B cell (primary cell): ENCODE results near the gene NDUFA6.

Experiments used
- EZH2 ChIP-seq: IDR thresholded peaks from 2 replicates; pipeline ENCODE4 v1.6.1; 2012; ENCODE audit warnings: borderline replicate concordance, low read depth, mild to moderate bottlenecking, moderate library complexity, low read length; ENCODE audit not compliant: insufficient read depth, poor library complexity, severe bottlenecking
- TF ChIP-seq, protein P1 (sequence below): fragments of 200-600 bp; IDR thresholded peaks from one replicate; pipeline ENCODE4 v1.8.0; 2022; ENCODE audit warnings: antibody characterized with exemption, mild to moderate bottlenecking

- TF ChIP-seq, protein P1, sequence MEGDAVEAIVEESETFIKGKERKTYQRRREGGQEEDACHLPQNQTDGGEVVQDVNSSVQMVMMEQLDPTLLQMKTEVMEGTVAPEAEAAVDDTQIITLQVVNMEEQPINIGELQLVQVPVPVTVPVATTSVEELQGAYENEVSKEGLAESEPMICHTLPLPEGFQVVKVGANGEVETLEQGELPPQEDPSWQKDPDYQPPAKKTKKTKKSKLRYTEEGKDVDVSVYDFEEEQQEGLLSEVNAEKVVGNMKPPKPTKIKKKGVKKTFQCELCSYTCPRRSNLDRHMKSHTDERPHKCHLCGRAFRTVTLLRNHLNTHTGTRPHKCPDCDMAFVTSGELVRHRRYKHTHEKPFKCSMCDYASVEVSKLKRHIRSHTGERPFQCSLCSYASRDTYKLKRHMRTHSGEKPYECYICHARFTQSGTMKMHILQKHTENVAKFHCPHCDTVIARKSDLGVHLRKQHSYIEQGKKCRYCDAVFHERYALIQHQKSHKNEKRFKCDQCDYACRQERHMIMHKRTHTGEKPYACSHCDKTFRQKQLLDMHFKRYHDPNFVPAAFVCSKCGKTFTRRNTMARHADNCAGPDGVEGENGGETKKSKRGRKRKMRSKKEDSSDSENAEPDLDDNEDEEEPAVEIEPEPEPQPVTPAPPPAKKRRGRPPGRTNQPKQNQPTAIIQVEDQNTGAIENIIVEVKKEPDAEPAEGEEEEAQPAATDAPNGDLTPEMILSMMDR, result no peak
- TF ChIP-seq EZH2, result no peak
These were observed 18.3 kb upstream of the NDUFA6 start for GRCh38 chr22:42108848-42109247.
